Measurements from ENCODE around the gene DNMT3A. TPM values are rescaled to one million over a fixed set of nuclear protein-coding genes. Genes with fewer than 3 reads are reported as not detected.

The DNMT3A gene
- total and polyA plus RNA-seq, 5 experiments from 2014 or later = 17.9 to 122 (median 31.2) TPM

DNA sequence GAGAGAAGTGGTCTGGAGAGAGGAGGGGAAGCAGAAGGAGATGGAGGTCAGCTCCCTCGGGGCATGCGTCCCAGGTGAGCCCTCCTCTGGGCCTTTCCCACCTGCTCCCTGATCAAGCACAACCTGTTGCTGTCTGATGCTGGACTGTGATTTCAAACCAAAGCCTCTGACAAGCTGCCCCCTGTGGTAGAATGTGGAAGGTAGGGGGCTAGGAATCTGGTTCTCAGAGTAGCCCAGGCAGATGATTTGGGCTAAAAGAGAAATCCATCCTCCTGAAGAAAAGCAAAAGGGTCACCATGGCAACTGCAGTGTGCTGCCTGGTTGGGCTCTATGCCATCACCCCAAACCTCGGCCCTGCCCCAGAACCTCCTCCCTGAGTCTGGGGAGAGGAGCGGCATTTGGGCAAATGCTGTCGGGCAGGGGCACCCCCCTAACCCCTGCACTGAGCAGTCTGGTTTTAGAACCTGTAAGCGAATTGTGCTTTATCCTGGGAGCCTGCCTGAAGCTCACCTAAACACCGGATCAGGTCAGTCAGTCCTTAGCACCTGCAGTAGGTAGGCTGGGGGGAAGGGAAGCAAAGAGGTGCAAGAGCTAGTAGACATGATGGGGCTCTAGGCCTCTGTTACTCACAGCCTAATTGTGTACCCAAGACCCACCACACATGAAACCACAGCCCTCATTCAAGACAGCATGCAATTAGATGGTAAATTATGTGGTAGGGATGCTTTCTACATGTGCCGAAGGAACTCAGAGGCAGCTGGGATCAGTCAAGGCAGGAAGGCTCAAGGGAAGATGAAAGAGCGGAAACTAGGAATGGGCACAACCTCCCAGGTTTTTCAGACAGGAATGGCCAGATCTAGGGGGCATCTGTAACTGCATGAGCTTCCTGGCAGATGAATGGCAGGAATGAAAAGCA is 83.5 kb downstream of the DNMT3A start:
- DNase-seq = peak in 1 of 10 donors; percentile 11
- POLR2A ChIA-PET = interaction anchor here (0.6 to 3.3 kb wide), 8 partner anchors 8 to 41 kb away, joined by 3 to 28 read pairs (median 4); no protein-coding TSS in a partner anchor
- peak; percentile 63 to 66 for ATAC-seq
- Mint-ChIP-seq H3K4me3 (peak overlapping the region in 5 of 10 donors; percentile 11 to 56 (median 41)), H3K27me3 (no peaks in the 10 kb centered on the region), H3K36me3 (peaks cover 0 to 59% (median 6%) of the 10 kb centered on the region in 3 donors), H3K4me1 (peaks cover 43 to 70% (median 55%) of the 10 kb centered on the region in 4 donors), H3K27ac (peak overlapping the region; percentile 16 to 88 (median 80)), H3K9me3 (no peaks in the 10 kb centered on the region)

DNA sequence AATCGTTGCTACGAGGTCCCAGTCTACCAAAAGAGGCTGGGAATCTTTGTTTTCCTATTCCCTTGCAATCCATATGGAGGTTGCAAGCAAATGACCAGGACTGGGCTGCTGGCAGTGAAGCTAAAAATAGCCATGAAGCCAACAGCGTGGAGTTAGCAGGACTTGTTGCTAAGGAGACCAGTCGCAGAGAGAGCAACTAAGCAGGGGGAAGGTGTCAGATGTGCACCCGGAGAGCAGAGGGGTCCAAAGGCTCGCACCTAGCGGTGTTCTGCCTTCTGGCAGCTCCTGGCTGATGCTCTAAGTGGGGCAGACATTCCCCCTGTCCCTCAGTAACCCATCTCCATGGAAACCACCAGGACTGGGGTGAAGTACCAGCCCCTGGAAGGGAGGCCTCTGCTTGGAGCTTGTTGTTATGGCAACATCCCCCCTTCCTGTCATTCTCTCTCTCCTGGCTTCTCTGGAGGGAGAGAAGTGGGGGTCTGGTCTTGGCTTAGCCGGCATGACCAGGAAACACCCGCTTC is 84.6 kb downstream of the DNMT3A start:
- POLR2A ChIA-PET = interaction anchor here (0.5 to 3.3 kb wide), 5 partner anchors 9 to 97 kb away, joined by 3 to 28 read pairs (median 5); no protein-coding TSS in a partner anchor
- peaks cover 0 to 51% (median 6%) of the 10 kb centered on the region in 3 donors for H3K36me3 Mint-ChIP-seq
- no peak for ATAC-seq
- H3K9me3 Mint-ChIP-seq = no peaks in the 10 kb centered on the region
- H3K27me3 Mint-ChIP-seq = no peaks in the 10 kb centered on the region
- DNase-seq = no peak
- peaks cover 42 to 67% (median 54%) of the 10 kb centered on the region in 4 donors for H3K4me1 Mint-ChIP-seq
- peak overlapping the region; percentile 1 to 90 (median 74) for H3K27ac Mint-ChIP-seq
- H3K4me3 Mint-ChIP-seq = no peak overlapping the region

DNA sequence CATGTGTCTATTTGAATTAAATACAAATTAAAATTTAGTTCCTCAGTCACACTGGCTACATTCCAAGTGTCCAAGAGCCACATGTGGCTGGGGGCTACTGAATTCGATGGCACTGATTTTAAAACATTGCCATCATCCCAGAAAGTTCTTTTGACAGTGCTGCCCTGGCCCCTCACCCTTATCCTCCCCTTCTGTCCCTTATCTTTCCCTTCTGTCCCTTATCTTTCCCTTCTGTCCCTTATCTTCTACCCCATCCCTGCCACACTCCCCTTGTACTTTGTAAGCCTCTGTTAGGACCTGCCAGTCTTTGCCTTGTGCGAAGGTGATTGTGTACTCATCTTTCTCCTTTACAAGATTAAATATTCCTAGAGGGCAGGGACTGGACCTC is 85.2 kb downstream of the DNMT3A start:
- Mint-ChIP-seq H3K27me3 (no peaks in the 10 kb centered on the region), H3K4me3 (no peak overlapping the region), H3K9me3 (no peaks in the 10 kb centered on the region), H3K4me1 (peaks cover 41 to 62% (median 51%) of the 10 kb centered on the region in 4 donors), H3K27ac (peak overlapping the region; percentile 25 to 90 (median 68)), H3K36me3 (peaks cover 0 to 46% (median 6%) of the 10 kb centered on the region in 3 donors)
- POLR2A ChIA-PET = interaction anchor here (3.3 kb wide), 2 partner anchors 12 to 17 kb away, joined by 14 to 28 read pairs; no protein-coding TSS in a partner anchor
- ATAC-seq = no peak
- no peak for DNase-seq

DNA sequence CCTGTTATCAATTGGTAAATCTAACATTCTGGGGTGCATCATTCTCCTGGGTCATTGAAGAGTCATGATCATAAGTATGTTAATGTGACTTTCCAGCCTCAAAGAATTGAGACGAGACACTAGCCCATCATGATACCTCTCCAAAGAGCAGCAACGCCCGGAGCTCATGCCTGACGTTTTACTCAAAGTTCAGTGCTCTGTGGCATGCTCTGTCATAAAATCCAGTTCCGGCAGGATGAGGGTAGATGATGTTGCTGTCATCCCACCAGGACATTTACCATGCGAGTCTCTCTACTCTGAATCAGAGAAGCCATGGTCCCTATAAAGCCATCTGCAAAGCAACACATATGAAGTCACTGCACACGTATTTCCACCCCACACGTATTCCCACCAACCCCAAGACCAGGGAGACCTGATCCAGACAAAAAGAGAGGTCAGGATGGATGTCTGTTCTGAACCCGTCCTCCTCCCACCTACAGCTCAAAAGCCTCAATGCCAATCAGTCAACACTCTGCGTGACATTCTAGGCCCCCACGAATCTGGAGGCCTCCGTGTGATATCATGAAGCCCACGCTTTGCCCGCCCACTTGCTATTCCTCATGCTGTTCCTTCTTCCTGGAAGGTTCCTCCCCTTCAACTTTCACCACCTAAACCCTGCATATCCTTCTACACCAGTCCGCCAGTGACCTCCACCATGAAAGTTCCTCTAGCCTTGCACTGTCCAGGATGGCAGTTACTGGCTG is 85.8 kb downstream of the DNMT3A start:
- POLR2A ChIA-PET = no interaction called here
- Mint-ChIP-seq H3K4me3 (no peak overlapping the region), H3K9me3 (no peaks in the 10 kb centered on the region), H3K36me3 (peaks cover 0 to 46% (median 6%) of the 10 kb centered on the region in 3 donors), H3K27me3 (no peaks in the 10 kb centered on the region), H3K4me1 (peaks cover 41 to 64% (median 53%) of the 10 kb centered on the region in 4 donors), H3K27ac (peak overlapping the region; percentile 37 to 90 (median 70))
- ATAC-seq = no peak
- no peak for DNase-seq

DNA sequence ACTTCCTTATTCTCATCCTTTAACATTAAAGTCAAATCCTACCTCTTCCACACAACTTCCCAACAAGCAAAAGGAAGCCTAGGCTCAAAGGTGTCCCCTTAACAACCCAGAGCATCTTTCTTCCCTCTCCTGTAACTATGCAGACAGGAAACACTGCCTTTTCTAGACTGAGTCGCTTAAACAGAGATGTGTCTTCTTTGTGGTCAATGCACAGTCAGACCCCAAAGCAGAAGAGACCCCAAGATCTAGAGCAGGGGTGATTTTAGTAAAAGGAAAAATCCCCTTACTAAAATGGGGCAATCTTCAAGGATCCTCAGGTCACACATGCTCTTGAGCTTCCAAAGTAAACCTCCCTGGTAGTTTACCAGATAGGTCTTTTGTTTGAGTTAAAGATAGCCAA is 86.8 kb downstream of the DNMT3A start:
- DNase-seq (no peak), ATAC-seq (no peak)
- Mint-ChIP-seq H3K27ac (peak overlapping the region; percentile 30 to 92 (median 85)), H3K4me3 (peak overlapping the region in 6 of 10 donors; percentile 7 to 68 (median 52)), H3K27me3 (no peaks in the 10 kb centered on the region), H3K36me3 (peaks cover 0 to 40% (median 6%) of the 10 kb centered on the region in 3 donors), H3K4me1 (peaks cover 40 to 67% (median 54%) of the 10 kb centered on the region in 4 donors), H3K9me3 (no peaks in the 10 kb centered on the region)
- POLR2A ChIA-PET = interaction anchor here (3.6 kb wide), 1 partner anchor 23 kb away, joined by 56 read pairs; no protein-coding TSS in a partner anchor

DNA sequence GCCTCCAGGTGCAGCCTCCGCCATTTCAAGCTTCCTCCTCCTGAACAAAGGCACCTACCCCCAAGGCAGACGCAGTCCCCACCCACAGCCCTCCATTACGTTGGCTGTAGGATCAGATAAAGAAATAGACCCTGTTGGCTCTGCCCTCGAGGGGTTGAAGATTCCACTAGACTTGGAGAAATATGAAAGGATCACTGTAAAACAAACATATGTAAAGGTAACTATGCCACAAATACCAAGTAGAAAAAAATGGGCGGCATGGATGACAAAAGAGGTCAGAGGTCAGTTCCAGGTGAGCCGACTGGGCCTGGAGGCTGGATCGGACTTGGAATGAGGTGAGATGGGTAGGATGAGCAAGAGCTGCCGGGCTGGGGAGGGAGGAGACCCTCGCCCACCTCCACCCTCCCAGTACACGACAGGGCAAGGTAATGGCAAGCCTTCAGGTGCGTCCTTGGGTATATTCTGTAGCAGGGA is 88.5 kb downstream of the DNMT3A start:
- no peak for ATAC-seq
- no peak for DNase-seq
- Mint-ChIP-seq H3K36me3 (peaks cover 0 to 48% (median 6%) of the 10 kb centered on the region in 3 donors), H3K4me3 (peak overlapping the region; percentile 68 to 88 (median 83)), H3K27ac (peak overlapping the region; percentile 81 to 95 (median 90)), H3K27me3 (no peaks in the 10 kb centered on the region), H3K4me1 (peaks cover 41 to 63% (median 53%) of the 10 kb centered on the region in 4 donors), H3K9me3 (no peaks in the 10 kb centered on the region)
- POLR2A ChIA-PET = interaction anchor here (0.6 to 3.9 kb wide), 14 partner anchors 10 to 323 kb away, joined by 3 to 56 read pairs (median 10); no protein-coding TSS in a partner anchor

DNA sequence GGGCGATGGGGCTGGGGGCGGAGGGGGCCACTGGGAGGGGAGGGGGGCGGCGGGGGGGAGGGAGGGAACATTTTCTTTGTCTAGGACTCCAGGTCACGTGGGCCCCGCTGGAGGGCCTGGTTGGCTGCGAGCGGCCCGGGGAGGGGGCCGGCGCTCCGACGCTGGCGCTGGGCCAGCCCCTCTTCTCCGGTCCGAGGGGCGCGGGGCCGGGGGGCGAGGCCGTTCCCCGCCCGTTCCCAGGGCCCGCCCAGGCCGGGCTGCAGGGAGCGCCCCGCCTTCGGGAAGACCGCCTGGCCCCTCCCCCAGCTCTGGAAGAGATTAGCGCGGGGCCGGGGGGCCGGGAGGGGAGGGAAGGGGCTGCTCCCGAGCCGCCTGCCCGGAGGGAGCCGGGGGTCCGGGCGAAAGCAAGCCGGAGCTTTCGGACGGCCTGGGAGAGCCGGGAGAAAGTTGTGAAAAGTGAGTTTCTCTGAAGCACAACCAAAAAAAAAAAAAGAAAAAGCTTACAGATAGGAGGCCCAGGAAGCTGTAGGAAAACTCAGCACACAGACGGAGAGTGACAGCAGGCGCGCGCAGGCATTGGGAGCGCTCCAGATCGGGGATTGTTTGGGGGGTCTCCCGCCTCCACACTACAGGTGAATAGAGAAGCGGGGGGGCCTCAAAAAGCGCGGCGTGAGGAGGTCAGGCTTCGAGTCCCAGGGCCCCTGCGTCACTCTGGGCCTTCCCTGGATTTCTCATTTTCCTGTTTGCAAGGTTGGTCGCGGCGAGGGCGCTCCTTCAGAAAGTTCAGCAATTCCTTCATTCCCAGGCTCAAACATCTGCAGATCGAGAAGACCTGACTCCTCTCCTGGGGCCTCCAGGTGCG is 89.2 kb downstream of the DNMT3A start:
- POLR2A ChIA-PET = interaction anchor here (0.5 to 3.9 kb wide), 16 partner anchors 10 to 966 kb away, joined by 3 to 56 read pairs (median 10); no protein-coding TSS in a partner anchor

DNA sequence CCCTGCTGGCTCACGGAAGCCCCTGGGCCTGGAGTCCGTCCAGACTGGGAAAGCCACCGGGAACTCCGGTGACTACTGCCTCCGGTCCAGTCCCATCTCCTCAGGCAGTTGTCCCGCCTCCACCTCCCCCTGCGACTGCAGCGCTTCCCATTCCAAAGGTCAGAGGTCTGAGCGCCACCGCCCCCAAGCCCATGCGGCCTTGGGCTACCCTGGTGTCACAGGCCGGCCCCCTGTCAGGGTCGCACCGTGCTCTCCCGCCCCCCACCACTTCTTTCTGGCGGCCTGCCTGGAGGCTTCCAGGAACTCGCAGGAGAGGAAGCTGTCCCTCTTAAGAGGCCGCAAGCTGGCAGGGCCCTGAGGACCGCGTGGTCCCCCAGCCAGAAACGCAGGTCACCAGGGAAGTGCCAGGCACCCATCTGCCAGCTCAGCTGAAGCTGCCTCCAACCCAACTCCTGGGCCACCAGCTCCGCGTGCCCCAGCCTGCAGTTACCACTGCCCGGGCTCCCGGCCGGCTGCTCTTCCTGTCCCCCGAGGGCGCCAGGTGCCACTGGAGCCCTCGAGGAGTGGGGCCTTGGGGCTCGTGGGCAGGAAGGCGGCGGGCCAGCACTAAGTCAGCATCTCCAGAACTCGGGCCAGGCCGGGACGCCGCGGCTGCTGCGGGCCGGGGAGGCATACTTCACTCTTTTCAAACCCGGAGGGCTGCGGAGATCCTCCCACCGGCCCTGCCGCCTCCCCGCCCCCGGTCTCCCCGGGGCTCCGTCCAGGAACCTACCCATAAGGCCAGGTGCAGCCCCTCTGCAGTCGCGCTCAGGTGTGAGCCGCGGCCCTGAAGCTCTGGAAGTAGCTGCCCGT is 90.1 kb downstream of the DNMT3A start:
- no peaks in the 10 kb centered on the region for H3K9me3 Mint-ChIP-seq
- H3K36me3 Mint-ChIP-seq = peaks cover 0 to 60% (median 8%) of the 10 kb centered on the region in 3 donors
- POLR2A ChIA-PET = interaction anchor here (0.5 to 3.9 kb wide), 17 partner anchors 9 to 967 kb away, joined by 3 to 56 read pairs (median 10); no protein-coding TSS in a partner anchor
- peak overlapping the region; percentile 86 to 95 (median 92) for H3K4me3 Mint-ChIP-seq
- ATAC-seq (peak; percentile 61 to 63), DNase-seq (peak in 8 of 10 donors; percentile 25 to 70 (median 52))
- H3K4me1 Mint-ChIP-seq = peaks cover 42 to 62% (median 51%) of the 10 kb centered on the region in 4 donors
- H3K27me3 Mint-ChIP-seq = no peaks in the 10 kb centered on the region
- H3K27ac Mint-ChIP-seq = peak overlapping the region; percentile 72 to 96 (median 92)

More for the DNA sequence above, 89.2 kb downstream of the DNMT3A start:
- peaks cover 42 to 62% (median 53%) of the 10 kb centered on the region in 4 donors for H3K4me1 Mint-ChIP-seq
- H3K27ac Mint-ChIP-seq = peak overlapping the region; percentile 81 to 95 (median 90)
- peaks cover 0 to 53% (median 6%) of the 10 kb centered on the region in 3 donors for H3K36me3 Mint-ChIP-seq
- peak; percentile 46 to 56 for ATAC-seq
- H3K4me3 Mint-ChIP-seq = peak overlapping the region; percentile 73 to 95 (median 87)
- peak; percentile 35 to 72 (median 49) for DNase-seq
- no peaks in the 10 kb centered on the region for H3K9me3 Mint-ChIP-seq
- no peaks in the 10 kb centered on the region for H3K27me3 Mint-ChIP-seq

DNA sequence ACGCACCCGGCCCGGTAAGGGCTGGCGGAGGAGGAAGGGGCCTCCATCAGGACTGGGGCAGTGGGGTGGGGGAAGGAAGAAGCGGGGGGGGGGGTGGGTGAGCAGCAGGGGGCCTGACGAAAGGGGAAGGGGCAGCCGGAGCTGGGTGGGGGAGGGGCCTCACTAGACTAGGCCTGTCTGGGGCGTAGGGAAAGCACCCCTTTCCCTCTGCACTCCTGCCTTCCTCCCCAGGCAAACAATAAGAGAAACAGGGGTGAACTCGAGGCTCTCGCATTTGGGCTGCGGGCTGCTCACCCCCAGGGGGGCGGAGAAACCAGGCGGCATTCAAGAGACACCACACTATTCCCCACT is 90.7 kb downstream of the DNMT3A start:
- Mint-ChIP-seq H3K36me3 (peaks cover 0 to 59% (median 8%) of the 10 kb centered on the region in 3 donors), H3K4me1 (peaks cover 37 to 60% (median 47%) of the 10 kb centered on the region in 4 donors), H3K4me3 (peak overlapping the region; percentile 86 to 95 (median 92)), H3K27me3 (no peaks in the 10 kb centered on the region), H3K9me3 (no peaks in the 10 kb centered on the region), H3K27ac (peak overlapping the region; percentile 72 to 96 (median 94))
- POLR2A ChIA-PET = interaction anchor here (1.0 to 3.9 kb wide), 16 partner anchors 12 to 86 kb away, joined by 3 to 56 read pairs (median 12); no protein-coding TSS in a partner anchor
- peak in 6 of 10 donors; percentile 21 to 41 (median 26) for DNase-seq
- ATAC-seq = peak; percentile 48 to 55
